ENCODE results near the gene PLPPR4. TPM values are rescaled to one million over a fixed set of nuclear protein-coding genes. Genes with fewer than 3 reads are reported as not detected.

PLPPR4 gene
- total and polyA plus RNA-seq, 2 of the 4 experiments (the other 2 are of a cell fraction) = 4.5 to 7.0 TPM

DNA sequence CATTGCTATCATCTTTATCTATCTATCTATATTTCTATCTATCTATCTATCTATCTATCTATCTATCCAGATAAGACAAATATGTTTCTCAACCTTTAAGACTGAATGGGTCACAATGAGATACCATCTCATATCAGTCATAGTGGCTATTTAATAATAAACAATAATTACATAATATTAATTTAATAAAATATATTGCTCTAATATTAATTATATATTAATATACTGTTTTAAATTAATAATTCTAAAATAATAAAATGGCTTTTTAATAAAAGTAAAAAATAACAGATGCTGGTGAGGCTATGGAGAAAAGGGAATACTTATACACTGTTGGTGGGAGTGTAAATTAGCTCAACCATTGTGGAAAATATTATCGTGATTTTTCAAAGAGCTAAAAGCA, 13.0 kb upstream of the PLPPR4 start:
- BruUV-seq (replicated peaks) = no TSS peak
- no peak overlapping the region for H3K14ac ChIP-seq (replicated peaks; ENCODE audit: low read depth, low read length)
- ATAC-seq (ENCODE audit: low read depth) = no peak
- H2BK15ac ChIP-seq (ENCODE audit: low read depth, low read length) = no peak overlapping the region
- no peak overlapping the region for H2AK5ac ChIP-seq (ENCODE audit: low read depth, low read length)
- no peak for DNase-seq
- no peak overlapping the region for H3K27ac ChIP-seq (ENCODE audit: insufficient read depth, low read length)
- H3K9ac ChIP-seq (ENCODE audit: low read depth, low read length) = no peak overlapping the region
- H4K91ac ChIP-seq (ENCODE audit: insufficient read depth, low read depth, low read length) = no peak overlapping the region
- no peak overlapping the region for H4K5ac ChIP-seq (ENCODE audit: low read depth, low read length)
- no peaks in the 10 kb centered on the region for H4K20me1 ChIP-seq (ENCODE audit: insufficient read depth, low read length)
- H2AK9ac ChIP-seq (replicated peaks; ENCODE audit: low read depth, low read length, poor library complexity) = no peak overlapping the region
- H2BK20ac ChIP-seq (ENCODE audit: low read depth, low read length) = no peak overlapping the region
- no peak overlapping the region for H2AFZ ChIP-seq (replicated peaks; ENCODE audit: low read length, poor library complexity)
- no peak overlapping the region for H3K23ac ChIP-seq (ENCODE audit: low read depth, low read length)
- H3K36me3 ChIP-seq (ENCODE audit: control insufficient read depth, insufficient read depth, low read length) = no peaks in the 10 kb centered on the region
- no peaks in the 10 kb centered on the region; the same call in 1 of the 2 replicates for H3K27me3 ChIP-seq (ENCODE audit: control insufficient read depth, insufficient read depth, low read length)
- H3K56ac ChIP-seq (ENCODE audit: extremely low read depth, insufficient read depth, low read length) = no peak overlapping the region
- no CpG with 5 or more reads among the region's 1 CpG for WGBS, 2 experiments (ENCODE audit: extremely low coverage in 2 of 2, insufficient read length in 1 of 2)
- H3K4me3 ChIP-seq (ENCODE audit: insufficient read depth, low read depth, low read length) = no peak overlapping the region
- CTCF ChIA-PET = interaction anchor here (1.0 kb wide), 1 partner anchor 9 kb away, joined by 3 read pairs; no protein-coding TSS in a partner anchor
- POLR2A ChIA-PET (ENCODE audit: unreplicated experiment) = no interaction called here
- in situ Hi-C loops (cut with MboI; ENCODE audit: low sequenced_read_pairs) = no loop called here
- no peak overlapping the region for H3K18ac ChIP-seq (ENCODE audit: low read depth, low read length)
- H3K4me2 ChIP-seq (ENCODE audit: low read depth, low read length) = no peak overlapping the region
- H3K4ac ChIP-seq (ENCODE audit: low read depth, low read length) = no peak overlapping the region
- H3K9me1 ChIP-seq (ENCODE audit: insufficient read depth, low read length) = no peaks in the 10 kb centered on the region
- no peak overlapping the region for H2BK5ac ChIP-seq (ENCODE audit: low read depth, low read length, poor library complexity, severe bottlenecking)
- H2BK120ac ChIP-seq (ENCODE audit: low read depth, low read length) = no peak overlapping the region
- intact Hi-C loops (cut with micrococcal nuclease) = no loop called here
- H3K79me1 ChIP-seq (ENCODE audit: low read depth in 1 of 2, low read length in 2 of 2) = no peaks in the 10 kb centered on the region
- no peaks in the 10 kb centered on the region for H3K4me1 ChIP-seq (ENCODE audit: control insufficient read depth, insufficient read depth, low read length)
- no peak for TF ChIP-seq BHLHE40 (IDR thresholded peaks at IDR 0.05; ENCODE audit: low read depth, low read length)
- TF ChIP-seq FOS (IDR thresholded peaks at IDR 0.05; ENCODE audit: low read depth, low read length) = no peak
- no peak for TF ChIP-seq CEBPB (IDR thresholded peaks at IDR 0.05; ENCODE audit: low read depth, low read length)
- no peak for TF ChIP-seq MAFK (IDR thresholded peaks at IDR 0.05; ENCODE audit: low read depth, low read length)
- no peak for TF ChIP-seq SMC3 (IDR thresholded peaks at IDR 0.05; ENCODE audit: low read depth, low read length)
- TF ChIP-seq NFE2L2 (IDR thresholded peaks at IDR 0.05; ENCODE audit: low read depth, low read length) = no peak
- TF ChIP-seq RAD21 (IDR thresholded peaks at IDR 0.05; ENCODE audit: low read length) = no peak
- TF ChIP-seq, protein P1, sequence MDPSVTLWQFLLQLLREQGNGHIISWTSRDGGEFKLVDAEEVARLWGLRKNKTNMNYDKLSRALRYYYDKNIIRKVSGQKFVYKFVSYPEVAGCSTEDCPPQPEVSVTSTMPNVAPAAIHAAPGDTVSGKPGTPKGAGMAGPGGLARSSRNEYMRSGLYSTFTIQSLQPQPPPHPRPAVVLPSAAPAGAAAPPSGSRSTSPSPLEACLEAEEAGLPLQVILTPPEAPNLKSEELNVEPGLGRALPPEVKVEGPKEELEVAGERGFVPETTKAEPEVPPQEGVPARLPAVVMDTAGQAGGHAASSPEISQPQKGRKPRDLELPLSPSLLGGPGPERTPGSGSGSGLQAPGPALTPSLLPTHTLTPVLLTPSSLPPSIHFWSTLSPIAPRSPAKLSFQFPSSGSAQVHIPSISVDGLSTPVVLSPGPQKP (IDR thresholded peaks at IDR 0.05; ENCODE audit: borderline replicate concordance, low read depth, low read length) = no peak
- TF ChIP-seq RFX5 (IDR thresholded peaks at IDR 0.05; ENCODE audit: low read depth, low read length) = no peak
- TF ChIP-seq MXI1 (IDR thresholded peaks at IDR 0.05; ENCODE audit: borderline replicate concordance, low read depth, low read length) = no peak
- TF ChIP-seq RCOR1 (IDR thresholded peaks at IDR 0.05; ENCODE audit: insufficient replicate concordance, low read length) = no peak
- no peaks in the 10 kb centered on the region for H3K9me3 ChIP-seq (ENCODE audit: control insufficient read depth, insufficient read depth, low read length)
- H4K8ac ChIP-seq (ENCODE audit: low read depth in 2 of 2, low read length in 2 of 2) = no peak overlapping the region
- dilution Hi-C loops (cut with HindIII; ENCODE audit: low sequenced_read_pairs, unreplicated experiment) = no loop called here

Measured in IMR-90 (cell line).